GM18517 (cell line): ENCODE measurements around the gene WRAP53.

ENCODE experiments used
- ATAC-seq: cut with Tn5 transposase; IDR thresholded peaks from one replicate; pipeline ENCODE4 v1.9.1; 2021; ENCODE audit warnings: mild to moderate bottlenecking, moderate library complexity; ENCODE audit not compliant: unreplicated experiment

The WRAP53 gene

GRCh38 chr17:7740481-7741001, 52.3 kb downstream of the WRAP53 start:
- ATAC-seq = no peak

GRCh38 chr17:7742729-7743128, 54.5 kb downstream of the WRAP53 start:
- ATAC-seq = no peak

GRCh38 chr17:7744416-7744815, 56.1 kb downstream of the WRAP53 start:
- ATAC-seq = no peak

GRCh38 chr17:7745748-7746470, 57.6 kb downstream of the WRAP53 start:
- ATAC-seq = no peak

- ATAC-seq = no peak
These were observed 59.4 kb downstream of the WRAP53 start for GRCh38 chr17:7747635-7748071.

- ATAC-seq = no peak
These were observed 59.9 kb downstream of the WRAP53 start for GRCh38 chr17:7748076-7748775.

- ATAC-seq = no peak
These were observed 62.1 kb downstream of the WRAP53 start for GRCh38 chr17:7750321-7750821.
